DMS153 treated with DMSO at 0.1 percent for 48 hours (cell line): ENCODE results near the gene HERC6.
"Not testable (repeated sequence)": the region's sequence is repeated elsewhere in the genome, so short reads cannot be mapped to it uniquely, and the experiment has no call there.

Experiments used
- DNase-seq: peaks from one replicate; lab custom pipeline; 2025; ENCODE audit not compliant: unreplicated experiment; lab: John Stamatoyannopoulos, UW

The HERC6 gene

DNA sequence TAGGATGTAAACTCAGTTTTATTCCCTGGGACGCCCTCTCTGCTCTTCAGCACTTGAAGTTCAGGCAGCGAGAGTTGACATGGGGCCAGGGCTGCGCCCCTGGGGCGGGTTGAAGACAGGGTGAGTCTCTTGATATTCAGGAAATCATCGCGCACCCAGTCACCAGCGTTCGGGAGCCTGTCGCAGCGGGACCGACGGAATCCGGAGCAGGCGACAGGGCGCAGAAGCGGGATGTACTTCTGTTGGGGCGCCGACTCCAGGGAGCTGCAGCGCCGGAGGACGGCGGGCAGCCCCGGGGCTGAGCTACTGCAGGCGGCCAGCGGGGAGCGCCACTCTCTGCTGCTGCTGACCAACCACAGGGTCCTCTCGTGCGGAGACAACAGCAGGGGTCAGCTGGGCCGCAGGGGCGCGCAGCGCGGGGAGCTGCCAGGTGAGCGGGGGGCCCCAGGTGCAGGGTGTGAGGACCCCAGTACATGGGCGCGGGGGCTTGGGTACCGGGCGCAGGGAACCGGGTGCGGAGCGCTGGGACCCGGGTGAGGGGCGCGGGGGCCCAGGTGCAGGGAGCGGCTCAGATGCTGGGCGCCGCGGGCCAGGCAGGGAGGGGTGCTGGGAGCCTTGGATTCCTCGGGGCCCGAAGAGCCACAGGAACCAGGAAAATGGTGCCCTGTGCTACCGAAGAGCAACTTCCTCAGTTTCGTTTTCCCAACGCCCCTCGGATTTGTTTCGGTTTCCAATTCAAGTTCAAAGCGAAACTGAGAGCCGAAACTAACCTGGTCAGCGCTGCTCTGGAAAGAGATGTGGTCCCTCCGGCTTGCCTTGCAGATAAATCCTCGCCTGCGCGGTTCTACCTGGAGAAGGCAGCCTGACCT is at the start of gene HERC6:
Gene HERC6 (plus strand): TSS at position 162 of the 869 bp plus-strand sequence. CDS start 70 bp downstream, at position 232.
- peak; percentile 79 for DNase-seq

DNA sequence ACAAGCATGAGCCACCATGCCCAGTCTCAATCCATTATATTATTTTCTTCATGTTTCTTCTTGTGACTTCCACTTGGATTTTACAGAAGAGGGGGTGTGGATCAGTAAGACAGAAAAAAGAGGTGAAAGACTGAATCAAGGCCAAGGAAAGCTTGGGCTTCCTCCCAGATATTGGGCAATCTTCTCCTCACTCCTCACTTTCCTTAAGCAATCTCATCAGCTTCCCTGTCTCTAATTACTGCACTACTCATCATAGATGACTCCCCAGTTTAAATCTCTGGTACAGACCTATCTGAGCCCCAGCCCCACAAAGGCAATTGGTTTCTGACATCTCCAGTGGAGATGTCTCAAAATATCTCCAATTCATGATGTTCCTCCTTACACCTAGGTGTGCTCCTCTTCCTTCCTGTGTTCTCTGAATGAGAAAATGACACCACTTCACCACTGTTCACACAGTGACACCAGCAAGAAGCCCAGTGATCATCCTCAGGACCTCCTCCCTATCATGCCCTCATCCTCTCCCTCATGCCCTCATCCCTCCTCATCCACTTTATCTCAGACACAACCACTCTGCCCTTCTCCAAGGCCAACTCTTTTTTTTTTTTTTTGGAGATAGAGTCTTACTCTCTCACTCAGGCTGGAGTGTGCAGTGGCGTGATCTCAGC is 44.8 kb upstream of the HERC6 start:
- DNase-seq, result no peak

DNA sequence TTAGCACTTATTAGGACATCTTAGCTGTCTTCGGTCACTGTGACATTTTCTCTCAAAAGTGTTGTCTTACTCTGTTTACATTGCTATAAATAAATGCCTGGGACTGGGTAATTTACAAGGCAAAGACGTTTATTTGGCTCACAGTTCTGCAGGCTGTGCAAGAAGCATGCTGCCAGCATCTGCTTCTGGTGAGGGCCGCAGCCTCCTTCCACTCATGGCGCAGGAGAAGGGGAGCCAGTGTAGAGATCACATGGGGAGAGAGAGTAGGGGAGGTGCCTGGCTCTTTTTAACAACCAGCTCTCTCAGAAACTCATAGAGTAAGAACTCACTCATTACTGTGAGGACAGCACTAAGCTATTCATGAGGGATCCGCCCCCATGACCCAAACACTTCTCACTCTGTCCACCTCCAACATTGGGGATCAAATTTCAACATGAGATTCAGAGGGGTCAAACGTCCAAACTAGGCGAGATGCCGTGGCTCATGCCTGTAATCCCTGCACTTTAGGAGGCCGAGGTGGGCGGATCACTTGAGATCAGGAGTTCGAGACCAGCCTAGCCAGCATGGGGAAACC is 43.5 kb upstream of the HERC6 start:
- DNase-seq, result no peak

DNA sequence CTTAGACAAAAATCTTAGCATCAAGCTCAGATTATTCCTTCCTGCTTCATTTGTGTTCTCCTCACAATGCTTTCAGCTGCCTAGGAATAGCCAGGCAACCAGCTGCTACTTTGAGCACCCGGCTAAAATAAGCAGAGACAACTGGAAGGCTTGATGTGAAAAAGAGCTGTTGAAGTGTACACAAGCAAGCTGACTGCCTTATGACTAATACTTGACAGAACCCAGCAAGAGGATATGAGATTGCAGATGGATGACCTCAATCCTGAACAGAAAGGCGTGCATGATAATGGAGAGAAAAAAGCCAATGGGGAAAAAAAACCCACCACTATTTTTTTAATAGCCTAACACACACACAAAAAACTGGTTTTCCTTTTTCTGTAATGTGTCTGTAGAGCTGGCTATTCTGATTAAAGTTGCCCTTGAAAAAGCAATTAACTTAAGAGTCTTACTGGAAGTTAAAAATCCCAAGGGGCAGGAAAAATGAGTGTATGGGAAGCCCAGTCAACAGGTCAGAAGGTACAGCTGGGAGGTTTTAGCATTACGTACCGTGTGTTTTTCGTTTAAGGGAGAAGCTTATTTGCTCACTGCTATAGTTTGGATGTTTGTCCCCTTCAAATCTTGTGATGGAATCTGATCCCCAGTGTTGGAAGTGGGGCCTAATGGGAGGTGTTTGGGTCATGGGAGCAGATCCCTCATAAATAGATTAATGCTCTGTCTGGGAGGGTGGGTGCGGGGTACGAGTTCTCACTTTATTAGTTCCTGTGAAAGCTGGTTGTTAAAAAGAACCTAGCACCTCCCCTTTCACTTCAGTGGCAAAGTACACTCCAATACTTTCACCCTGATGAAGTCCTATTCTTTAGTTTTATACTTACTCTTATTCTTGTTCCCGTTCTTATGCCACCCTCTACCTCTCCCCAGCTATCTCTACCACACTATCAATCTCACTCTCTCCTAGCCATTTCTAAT is 37.1 kb upstream of the HERC6 start:
- no peak for DNase-seq

DNA sequence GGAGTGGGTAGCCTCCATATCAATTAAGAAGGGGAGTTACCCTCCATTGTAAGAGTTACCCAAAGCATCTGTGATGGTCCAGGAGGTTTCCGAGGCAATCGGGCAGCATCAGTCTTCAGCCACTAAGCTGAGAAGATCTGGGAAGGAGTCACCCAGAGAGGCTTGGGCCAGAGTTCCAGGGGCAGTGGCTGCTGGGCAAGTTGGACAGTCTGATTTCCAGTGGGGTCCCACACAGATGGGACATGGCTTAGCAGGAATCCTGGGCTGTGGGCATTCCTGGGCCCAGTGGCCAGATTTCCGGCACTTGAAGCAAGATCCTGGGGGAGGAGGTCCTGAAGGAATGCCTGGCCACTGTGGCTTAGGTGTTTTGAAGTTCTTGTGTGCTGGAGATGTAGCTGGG is 31.8 kb upstream of the HERC6 start:
- DNase-seq, result not testable (repeated sequence)

DNA sequence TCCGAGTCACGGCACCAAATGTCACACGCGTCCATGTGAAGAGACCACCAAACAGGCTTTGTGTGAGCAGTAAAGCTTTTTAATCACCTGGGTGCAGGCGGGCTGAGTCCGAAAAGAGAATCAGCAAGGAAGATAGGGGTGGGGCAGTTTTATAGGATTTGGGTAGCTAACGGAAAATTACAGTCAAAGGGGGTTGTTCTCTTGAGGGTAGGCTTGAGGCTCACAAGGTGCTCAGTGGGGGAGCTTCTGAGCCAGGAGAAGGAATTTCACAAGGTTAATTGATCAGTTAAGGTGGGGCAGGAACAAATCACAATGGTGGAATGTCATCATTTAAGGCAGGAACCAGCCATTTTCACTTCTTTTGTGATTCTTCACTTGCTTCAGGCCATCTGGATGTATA is 29.9 kb upstream of the HERC6 start:
- not testable (repeated sequence) for DNase-seq

DNA sequence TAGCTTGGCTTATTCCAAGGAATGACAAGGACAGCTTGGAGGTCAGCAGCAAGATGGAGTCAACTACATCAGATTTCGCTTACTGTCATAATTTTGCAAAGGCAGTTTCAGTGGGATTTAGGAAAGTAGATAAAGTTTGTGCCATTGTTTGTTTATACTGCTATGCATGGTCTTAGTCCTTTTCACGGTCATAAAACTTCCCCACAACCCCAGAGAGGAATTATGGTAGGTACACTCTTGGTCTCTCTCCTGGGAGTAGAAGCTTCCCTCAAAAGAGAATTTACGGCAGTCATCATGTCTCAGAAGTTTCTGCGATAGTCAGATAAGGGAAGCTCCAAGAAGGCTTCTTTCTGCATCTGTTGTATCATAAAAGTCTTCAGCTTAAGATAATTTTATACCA is 27.9 kb upstream of the HERC6 start:
- DNase-seq, result no peak

DNA sequence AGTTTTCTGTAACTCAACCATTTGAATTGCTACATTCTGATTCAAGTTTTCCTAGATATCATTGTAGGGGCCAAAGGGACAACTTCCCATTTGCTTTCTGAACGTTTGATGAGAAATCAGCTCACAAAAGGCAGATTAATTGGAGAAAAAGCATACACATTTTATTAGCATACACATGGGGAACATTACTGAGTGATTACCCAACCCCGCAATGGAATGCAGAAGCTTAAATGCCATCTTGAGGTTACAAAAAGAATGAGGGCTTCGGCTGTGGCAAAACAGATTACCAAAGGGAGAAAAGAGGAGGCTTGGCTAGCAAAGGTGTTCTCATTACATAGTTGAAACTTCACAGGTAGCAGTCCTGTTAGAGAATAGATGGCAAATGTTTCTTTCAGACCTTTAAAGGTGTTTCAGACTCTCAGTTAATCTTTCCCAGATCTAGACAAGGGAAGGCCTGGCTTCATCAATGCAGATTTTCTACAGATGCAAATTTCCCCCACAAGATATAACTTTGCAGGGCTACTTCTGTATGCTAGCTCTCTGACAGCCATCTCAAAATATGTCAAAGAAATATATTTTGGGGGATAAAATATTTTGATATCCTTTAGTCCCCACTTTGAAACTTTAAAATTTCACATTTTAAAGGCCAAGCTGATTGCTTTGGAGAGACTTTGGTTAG is 26.5 kb upstream of the HERC6 start:
- DNase-seq, result no peak

DNA sequence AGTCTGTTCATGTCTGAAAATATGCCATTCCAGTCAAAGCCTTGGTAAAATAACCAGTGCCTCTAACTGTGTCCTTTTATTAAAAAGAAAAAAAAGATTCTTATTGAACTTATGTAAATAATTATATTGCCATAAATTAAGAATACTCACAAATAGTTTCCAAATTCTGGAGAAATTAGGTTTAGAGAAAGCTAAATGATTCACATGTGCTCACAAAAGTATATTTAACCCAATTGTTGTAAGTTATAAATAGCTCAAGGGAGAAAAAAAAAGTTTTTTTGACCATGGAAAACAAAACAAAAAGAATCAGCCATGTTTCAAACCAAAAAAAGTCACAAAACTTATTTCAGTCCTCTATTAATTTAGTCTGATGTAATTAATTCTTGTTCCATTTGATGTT is 25.3 kb upstream of the HERC6 start:
- no peak for DNase-seq

DNA sequence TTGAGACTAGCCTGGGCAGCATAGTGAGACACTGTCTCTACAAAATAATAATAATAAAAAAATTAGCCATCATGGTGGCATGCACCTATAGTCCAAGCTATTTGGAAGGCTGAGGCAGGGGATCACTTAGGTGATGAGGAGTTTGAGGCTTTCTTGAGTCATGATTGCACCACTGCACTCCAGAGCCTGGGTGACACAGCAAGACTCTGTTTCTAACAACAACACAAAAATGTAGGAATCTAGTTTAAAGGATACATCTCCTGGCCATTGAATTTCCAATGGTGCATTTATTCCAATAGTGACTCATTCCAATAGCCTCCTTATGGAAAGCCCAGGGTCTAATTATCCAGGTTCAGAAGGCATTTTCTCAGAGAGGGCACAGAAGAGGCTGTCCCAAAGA is 21.9 kb upstream of the HERC6 start:
- no peak for DNase-seq

DNA sequence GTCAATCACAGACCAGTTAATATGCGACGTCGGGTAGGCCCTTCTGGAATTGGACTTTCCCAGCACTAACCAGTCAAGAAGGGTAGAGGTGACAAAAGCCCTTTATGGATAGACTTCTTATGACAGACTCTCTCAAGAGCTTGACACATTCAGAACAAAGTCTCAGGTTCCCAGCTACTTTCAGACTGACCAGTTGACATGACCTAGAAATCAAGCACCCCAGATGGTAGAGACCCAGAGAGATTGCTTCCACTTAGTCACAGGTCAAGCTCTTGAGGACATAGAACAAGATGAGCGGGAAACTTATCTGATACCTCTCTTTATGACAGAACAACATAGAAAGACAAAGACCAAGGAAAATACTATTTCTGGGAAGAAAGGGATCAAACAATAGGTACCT is 21.4 kb upstream of the HERC6 start:
- no peak for DNase-seq

DNA sequence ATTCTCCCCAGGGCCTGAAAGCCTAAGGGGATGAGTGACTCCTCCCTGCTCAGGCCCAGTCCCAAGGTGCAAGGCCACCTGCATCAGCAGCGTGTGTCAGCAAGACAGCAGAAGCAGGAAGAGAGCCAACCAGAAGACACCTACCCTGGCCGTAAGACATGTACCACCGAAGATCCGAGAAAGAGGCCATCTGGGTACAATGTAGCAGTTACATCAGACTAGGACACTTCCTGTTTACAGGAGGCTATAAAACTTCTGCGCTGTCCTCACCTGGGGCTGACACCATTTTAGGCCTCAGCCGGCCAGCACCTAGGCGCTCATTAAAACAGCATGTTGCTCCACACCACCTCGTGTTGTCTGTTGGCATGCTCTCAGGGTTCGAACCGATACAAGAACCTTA is 19.1 kb upstream of the HERC6 start:
- DNase-seq, result no peak

DNA sequence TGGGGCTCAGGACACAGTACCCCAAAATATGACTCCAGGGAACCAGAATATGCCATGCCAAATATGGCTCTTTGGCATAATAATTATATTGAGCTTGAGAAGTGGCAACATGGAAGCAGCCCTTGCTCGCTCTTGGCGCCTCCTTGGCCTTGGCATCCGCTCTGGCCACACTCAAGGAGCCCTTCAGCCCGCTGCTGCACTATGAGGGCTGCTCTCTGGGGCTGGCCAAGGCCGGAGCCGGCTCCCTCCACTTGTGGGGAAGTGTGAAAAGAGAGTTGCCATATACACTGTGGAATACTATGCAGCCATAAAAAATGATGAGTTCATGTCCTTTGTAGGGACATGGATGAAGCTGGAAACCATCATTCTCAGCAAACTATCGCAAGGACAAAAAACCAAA is 18.4 kb upstream of the HERC6 start:
- no peak for DNase-seq

DNA sequence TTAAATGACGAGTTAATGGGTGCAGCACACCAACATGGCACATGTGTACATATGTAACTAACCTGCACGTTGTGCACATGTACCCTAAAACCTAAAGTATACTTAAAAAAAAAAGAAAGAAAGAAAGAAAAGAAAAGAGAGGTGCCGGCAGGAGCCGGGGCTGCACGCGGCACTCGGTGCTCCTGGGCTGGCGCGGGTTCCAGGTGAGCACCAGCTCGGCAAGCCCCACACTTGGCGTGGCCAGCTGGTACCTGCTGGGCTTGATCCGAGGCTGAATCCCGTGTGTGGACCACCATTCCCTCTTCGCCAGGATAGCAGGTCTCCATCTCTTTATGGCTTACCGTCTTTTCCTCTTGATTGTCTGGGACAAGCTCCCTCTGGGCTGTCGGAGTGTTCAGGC is 17.9 kb upstream of the HERC6 start:
- DNase-seq, result no peak

DNA sequence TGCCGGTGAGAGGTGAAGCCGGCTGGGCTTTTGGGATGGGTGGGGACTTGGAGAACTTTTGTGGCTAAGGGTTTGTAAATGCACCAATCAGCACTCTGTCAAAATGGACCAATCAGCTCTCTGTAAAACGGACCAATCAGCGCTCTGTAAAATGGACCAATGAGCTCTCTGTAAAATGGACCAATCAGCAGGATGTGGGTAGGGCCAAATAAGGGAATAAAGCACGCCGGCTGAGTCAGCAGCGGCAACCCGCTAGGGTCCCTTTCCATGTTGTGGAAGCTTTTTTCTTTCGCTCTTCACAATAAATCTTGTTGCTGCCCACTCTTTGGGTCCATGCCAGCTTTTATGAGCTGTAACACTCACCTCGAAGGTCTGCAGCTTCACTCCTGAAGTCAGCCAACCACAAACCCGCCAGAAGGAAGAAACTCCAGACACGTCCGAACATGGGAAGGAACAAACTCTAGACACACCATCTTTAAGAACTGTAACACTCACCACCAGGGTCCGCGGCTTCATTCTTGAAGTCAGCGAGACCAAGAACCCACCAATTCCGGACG is 17.4 kb upstream of the HERC6 start:
- not testable (repeated sequence) for DNase-seq

DNA sequence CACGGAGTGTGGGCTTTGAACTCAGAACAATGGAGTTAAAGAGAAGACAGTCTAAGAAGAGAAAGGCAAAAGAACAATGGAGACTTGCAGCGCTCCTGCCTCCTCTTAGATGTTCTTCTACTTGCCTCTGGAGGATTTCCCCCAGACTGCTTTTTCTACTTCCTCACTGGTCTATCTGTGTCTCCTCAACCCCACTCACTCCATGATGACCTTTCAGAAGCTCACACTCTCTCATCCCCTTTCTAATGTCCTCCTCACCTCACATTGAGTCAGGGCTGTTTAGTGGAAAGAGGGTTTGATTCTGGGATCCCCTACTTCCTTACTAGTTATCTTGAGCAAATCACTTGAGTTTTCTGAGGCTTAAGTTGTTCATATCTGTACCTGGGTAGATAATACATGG is 12.2 kb upstream of the HERC6 start:
- DNase-seq, result no peak

DNA sequence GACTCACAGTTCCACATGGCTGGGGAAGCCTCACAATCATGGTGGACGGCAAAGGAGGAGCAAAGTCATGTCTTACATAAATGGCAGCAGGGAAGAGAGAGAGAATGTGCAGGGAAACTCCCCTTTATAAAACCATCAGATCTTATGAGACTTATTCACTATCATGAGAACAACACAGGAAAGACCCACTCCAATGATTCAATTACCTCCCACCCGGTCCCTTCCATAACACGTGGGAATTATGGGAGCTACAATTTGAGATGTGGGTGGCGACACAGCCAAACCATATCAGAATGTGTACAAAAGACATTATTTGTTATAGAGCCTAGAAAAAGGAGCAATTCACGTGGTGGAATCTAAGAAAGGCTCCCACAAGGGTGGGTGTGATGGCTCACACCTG is 10.8 kb upstream of the HERC6 start:
- no peak for DNase-seq

DNA sequence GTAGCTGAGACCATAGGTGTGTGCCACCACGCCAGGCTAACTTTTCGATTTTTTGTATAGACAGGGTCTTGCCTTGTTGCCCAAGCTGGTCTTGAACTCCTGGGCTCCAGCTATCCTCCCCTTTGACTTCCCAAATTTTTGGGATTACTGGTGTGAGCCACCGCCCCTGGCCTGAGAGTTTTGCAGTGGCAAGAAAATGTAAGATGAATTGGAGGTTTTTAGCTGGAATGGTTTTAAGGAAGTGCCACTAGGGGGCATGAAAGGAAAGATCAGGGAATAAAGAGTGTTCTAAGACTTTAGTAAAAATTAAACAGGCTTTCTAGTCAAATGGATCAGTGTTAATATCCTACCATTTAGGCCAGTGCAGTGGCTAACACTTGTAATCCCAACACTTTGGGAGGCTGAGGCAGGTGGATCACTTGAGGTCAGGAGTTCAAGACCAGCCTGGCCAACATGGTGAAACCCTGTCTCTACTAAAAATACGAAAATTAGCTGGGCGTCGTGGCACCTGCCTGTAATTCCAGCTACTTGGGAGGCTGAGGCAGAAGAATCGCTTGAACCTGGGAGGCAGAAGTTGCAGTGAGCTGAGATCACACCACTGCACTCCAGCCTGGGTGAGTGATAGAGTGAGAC is 9.4 kb upstream of the HERC6 start:
- peak; percentile 0 for DNase-seq

DNA sequence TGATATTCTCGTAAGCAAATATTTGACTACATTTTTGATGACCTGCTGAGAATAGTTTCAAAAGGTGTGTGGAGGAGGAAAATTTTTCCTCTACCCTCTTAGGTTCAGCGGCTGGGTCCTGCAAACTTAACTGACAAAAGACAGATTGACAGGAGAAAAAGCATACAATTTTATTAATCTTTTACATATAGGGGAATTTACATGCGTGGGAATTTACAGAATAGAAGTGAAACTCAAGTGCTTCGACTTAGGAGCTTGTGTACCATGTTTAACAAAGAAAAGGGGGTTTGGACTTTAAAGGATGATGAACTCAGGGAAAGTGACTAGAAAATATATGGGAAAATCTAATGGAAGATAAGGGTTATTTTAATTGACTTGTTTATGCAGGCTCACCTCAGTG is 2.5 kb downstream of the HERC6 start:
- no peak for DNase-seq

DNA sequence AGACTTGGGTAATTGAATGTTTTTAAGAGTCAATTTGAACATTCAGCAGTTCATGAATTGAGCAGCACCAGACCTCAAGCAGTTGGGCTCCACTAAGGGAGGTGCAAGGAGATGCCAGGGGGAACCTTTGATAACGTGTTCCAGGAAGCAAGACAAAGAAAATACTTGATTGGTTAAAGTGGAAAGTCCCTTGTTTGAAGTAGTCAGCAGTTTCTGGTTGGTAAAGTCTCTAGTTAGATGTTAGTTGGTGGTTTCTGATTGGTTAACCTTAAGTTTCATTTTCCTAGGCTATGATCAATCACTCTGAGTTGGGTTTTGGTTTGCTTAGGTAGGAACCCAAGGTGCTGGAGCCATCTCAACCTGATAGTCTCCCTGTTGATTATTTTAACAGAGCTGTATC is 4.0 kb downstream of the HERC6 start:
- no peak for DNase-seq
